SU-DHL-6 (cell line): ENCODE results near the gene FJX1.

Source experiments
- H2AFZ ChIP-seq: fragments of 200-600 bp; sonication (generic); 2 replicates; pipeline ENCODE4 v1.6.1; 2014; ENCODE audit warnings: low read depth, mild to moderate bottlenecking, moderate library complexity, mixed read lengths, antibody characterized with exemption, low read length; ENCODE audit not compliant: severe bottlenecking
- H3F3A ChIP-seq: fragments of 200-600 bp; shearing (Covaris generic); 2 replicates; pipeline ENCODE4 v1.6.0; 2016; ENCODE audit warnings: antibody characterized with exemption, mild to moderate bottlenecking; ENCODE audit not compliant: insufficient read depth
- H3K27ac ChIP-seq: fragments of 200-600 bp; sonication (generic); 2 replicates; pipeline ENCODE4 v1.5.1; 2016; ENCODE audit warnings: low read depth, mild to moderate bottlenecking, low read length, moderate library complexity, mixed read lengths
- H3K27me3 ChIP-seq: fragments of 200-600 bp; sonication (generic), shearing (Covaris generic); 2 replicates; pipeline ENCODE4 v1.6.0; 2014; ENCODE audit warnings: mild to moderate bottlenecking, low read length
- H3K36me3 ChIP-seq: fragments of 200-600 bp; sonication (generic); 2 replicates; pipeline ENCODE4 v1.6.1; 2014; ENCODE audit warnings: mild to moderate bottlenecking, low read length, mixed read lengths
- H3K4me2 ChIP-seq: fragments of 300-600, 200-600 bp; shearing (Covaris generic), sonication (generic); 2 replicates; pipeline ENCODE4 v1.6.0; 2014; ENCODE audit warnings: low read length, low read depth, mild to moderate bottlenecking; ENCODE audit not compliant: poor library complexity, severe bottlenecking
- H3K4me3 ChIP-seq: fragments of 200-600 bp; sonication (generic); 2 replicates; pipeline ENCODE4 v1.5.1; 2014; ENCODE audit warnings: antibody characterized with exemption, low read length, mild to moderate bottlenecking, mixed read lengths; ENCODE audit not compliant: insufficient read depth, poor library complexity, severe bottlenecking
- H3K79me2 ChIP-seq: fragments of 200-600 bp; sonication (generic); 2 replicates; pipeline ENCODE4 v1.6.1; 2014; ENCODE audit warnings: mild to moderate bottlenecking, low read length, moderate library complexity; ENCODE audit not compliant: insufficient read depth
- H3K9ac ChIP-seq: fragments of 200-600 bp; sonication (generic); 2 replicates; pipeline ENCODE4 v1.7.0; 2014; ENCODE audit warnings: mild to moderate bottlenecking, low read length
- H3K9me2 ChIP-seq: fragments of 200-600 bp; sonication (generic); replicated peaks from 2 replicates; pipeline ENCODE4 v1.6.1; 2014; ENCODE audit warnings: low read length; ENCODE audit not compliant: insufficient read depth
- H3K9me3 ChIP-seq: fragments of 200-600 bp; sonication (generic); 2 replicates; pipeline ENCODE4 v1.6.1; 2014; ENCODE audit warnings: low read length, mixed read lengths; ENCODE audit not compliant: insufficient read depth
- H4K20me1 ChIP-seq: fragments of 200-600 bp; sonication (generic); 2 replicates; pipeline ENCODE4 v1.6.1; 2014; ENCODE audit warnings: low read depth, mild to moderate bottlenecking, antibody characterized with exemption, low read length, moderate library complexity, mixed read lengths
- EZH2phosphoT487 ChIP-seq: fragments of 200-600 bp; sonication (generic), shearing (Covaris generic); conservative IDR thresholded peaks from 2 replicates; pipeline ENCODE4 v1.6.1; 2018; ENCODE audit warnings: mild to moderate bottlenecking, antibody characterized with exemption, low read length, moderate library complexity, mixed read lengths
- TF ChIP-seq, protein P1 (sequence below): fragments of 200-600 bp; sonication (generic); IDR thresholded peaks from one replicate; pipeline ENCODE4 v1.5.1; 2017; ENCODE audit warnings: antibody characterized with exemption, mild to moderate bottlenecking, low read length, moderate library complexity; ENCODE audit not compliant: insufficient read depth, poor library complexity, severe bottlenecking

The FJX1 gene

DNA sequence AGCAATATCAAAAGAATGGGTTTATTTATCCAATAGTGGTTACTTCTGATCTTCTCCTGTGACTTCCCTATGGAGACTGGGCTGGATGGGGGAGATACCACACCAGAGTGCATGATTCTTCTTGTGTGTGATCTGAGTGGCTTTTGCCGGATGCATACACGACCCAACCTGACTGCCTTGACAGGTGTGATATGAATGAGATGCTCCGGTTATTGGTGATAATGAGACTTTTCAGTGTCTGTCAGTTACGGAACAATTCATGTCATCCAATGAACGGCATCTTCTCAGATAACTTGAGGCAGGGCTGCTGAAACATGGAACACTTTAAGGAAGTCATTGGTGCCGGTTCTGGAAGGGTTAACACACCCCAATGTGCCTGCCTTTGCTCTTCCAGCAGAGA, 17.7 kb downstream of the FJX1 start:
- H3K27me3 ChIP-seq = no peaks in the 10 kb centered on the region
- no peak overlapping the region for H3K4me2 ChIP-seq
- H3K27ac ChIP-seq = no peak overlapping the region
- H3K79me2 ChIP-seq = no peaks in the 10 kb centered on the region
- no peaks in the 10 kb centered on the region for H3K9me3 ChIP-seq
- H3K9me2 ChIP-seq = no peaks in the 10 kb centered on the region
- H2AFZ ChIP-seq = no peak overlapping the region
- H3K9ac ChIP-seq = no peak overlapping the region
- H3F3A ChIP-seq = no peaks in the 10 kb centered on the region
- no peak overlapping the region for H3K4me3 ChIP-seq
- H4K20me1 ChIP-seq = no peaks in the 10 kb centered on the region
- TF ChIP-seq, protein P1, sequence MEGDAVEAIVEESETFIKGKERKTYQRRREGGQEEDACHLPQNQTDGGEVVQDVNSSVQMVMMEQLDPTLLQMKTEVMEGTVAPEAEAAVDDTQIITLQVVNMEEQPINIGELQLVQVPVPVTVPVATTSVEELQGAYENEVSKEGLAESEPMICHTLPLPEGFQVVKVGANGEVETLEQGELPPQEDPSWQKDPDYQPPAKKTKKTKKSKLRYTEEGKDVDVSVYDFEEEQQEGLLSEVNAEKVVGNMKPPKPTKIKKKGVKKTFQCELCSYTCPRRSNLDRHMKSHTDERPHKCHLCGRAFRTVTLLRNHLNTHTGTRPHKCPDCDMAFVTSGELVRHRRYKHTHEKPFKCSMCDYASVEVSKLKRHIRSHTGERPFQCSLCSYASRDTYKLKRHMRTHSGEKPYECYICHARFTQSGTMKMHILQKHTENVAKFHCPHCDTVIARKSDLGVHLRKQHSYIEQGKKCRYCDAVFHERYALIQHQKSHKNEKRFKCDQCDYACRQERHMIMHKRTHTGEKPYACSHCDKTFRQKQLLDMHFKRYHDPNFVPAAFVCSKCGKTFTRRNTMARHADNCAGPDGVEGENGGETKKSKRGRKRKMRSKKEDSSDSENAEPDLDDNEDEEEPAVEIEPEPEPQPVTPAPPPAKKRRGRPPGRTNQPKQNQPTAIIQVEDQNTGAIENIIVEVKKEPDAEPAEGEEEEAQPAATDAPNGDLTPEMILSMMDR = no peak
- no peak for TF ChIP-seq EZH2phosphoT487
- H3K36me3 ChIP-seq = no peaks in the 10 kb centered on the region

DNA sequence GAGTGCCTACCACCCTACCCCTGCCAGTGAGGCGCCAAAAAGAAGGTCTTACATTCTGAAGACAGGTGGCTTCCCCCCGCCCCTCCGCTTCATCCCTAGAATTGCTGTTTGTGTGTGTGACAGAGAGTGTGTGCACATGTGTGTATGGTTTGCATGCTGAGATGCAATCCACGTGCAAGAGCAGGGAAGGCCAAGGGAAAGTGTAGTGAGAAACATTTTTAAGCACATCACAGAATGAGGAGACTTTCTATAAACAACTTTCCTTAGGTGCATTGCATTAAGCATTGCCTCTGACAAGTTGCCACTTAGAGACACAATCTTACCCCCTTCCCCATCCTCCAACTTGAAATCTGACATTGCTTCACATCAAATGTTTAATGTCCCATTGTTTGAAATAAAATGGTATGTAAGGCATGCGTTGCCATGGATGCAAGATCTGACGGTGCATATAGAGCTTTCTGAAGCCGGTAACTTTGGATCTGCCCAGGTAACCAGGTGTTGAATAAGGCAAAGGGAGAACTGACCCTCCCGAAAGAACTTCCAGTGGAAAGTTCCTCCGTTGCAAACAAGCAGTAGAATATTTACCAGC, 21.4 kb downstream of the FJX1 start:
- H3K4me2 ChIP-seq = no peak overlapping the region

DNA sequence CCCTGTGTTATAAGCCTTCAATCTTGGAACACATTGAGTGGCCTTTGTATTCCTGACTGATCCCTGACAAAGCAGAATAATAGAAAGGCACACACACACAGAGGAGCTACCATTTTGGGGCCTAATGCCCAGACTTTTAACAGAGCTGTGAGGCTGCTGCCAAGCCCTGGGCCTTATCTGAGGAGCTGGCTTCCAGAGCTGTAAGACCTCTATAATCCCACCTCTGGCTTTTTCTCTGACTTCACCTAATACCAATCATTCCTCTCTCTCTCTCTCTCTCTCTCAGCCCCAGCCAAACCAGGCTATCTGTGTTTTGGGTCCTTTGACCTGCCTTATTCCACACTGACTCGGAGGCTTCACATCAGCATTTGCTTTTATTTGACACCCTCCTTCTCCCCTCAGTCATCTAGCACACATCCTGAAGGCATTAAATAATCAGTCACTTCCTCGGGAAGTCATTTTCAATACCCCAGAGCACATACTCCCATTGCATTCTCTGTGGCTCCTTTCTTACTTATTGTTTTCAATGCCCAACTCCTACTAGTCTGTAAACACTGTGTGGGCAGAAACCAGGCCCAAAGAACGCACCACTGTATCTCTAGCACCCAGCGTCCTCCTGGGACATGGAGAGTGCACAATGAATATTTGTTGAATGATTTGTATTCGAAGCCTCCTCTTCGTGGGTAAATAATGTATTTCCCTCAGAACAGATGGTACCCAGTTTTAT, 23.1 kb downstream of the FJX1 start:
- TF ChIP-seq EZH2phosphoT487 = no peak
- TF ChIP-seq, protein P1 = no peak
- no peak overlapping the region for H3K4me2 ChIP-seq

More for the DNA sequence above, 21.4 kb downstream of the FJX1 start:
- no peak overlapping the region for H3K9ac ChIP-seq
- H3K27me3 ChIP-seq = no peaks in the 10 kb centered on the region
- H3K79me2 ChIP-seq = no peaks in the 10 kb centered on the region
- H3K36me3 ChIP-seq = no peaks in the 10 kb centered on the region
- no peak overlapping the region for H3K27ac ChIP-seq
- no peaks in the 10 kb centered on the region for H3K9me3 ChIP-seq
- no peaks in the 10 kb centered on the region for H3F3A ChIP-seq
- H3K4me3 ChIP-seq = no peak overlapping the region
- no peaks in the 10 kb centered on the region for H3K9me2 ChIP-seq
- H4K20me1 ChIP-seq = no peaks in the 10 kb centered on the region
- TF ChIP-seq, protein P1 = no peak
- no peak for TF ChIP-seq EZH2phosphoT487
- H2AFZ ChIP-seq = no peak overlapping the region

More for the DNA sequence above, 23.1 kb downstream of the FJX1 start:
- Histone ChIP-seq H3K79me2 (no peaks in the 10 kb centered on the region), H3K27ac (no peak overlapping the region), H2AFZ (no peak overlapping the region), H3K36me3 (no peaks in the 10 kb centered on the region), H3K9me3 (no peaks in the 10 kb centered on the region), H3K4me3 (no peak overlapping the region), H3K27me3 (no peaks in the 10 kb centered on the region), H3F3A (no peaks in the 10 kb centered on the region), H3K9ac (no peak overlapping the region), H4K20me1 (no peaks in the 10 kb centered on the region), H3K9me2 (no peaks in the 10 kb centered on the region)
